GM23248 (cell line): ENCODE data around the gene FMR1. TPM values are rescaled to one million over a fixed set of nuclear protein-coding genes. Genes with fewer than 3 reads are reported as not detected.

Source experiments
- DNase-seq: peaks from one replicate; pipeline ENCODE4 v3.0.0-alpha.2; 2015
- H2AFZ ChIP-seq: fragments of 200-600 bp; sonication (generic); 2 replicates; pipeline ENCODE4 v1.6.1; 2016; ENCODE audit warnings: antibody characterized with exemption
- H3F3A ChIP-seq: fragments of 200-600 bp; sonication (generic); 2 replicates; pipeline ENCODE4 v1.6.1; 2016; ENCODE audit warnings: mild to moderate bottlenecking, antibody characterized with exemption, mixed run types; ENCODE audit not compliant: insufficient read depth
- H3K27ac ChIP-seq: fragments of 200-600 bp; sonication (generic); 2 replicates; pipeline ENCODE4 v1.5.1; 2016; ENCODE audit warnings: mild to moderate bottlenecking
- H3K27me3 ChIP-seq: fragments of 200-600 bp; sonication (generic); replicated peaks from 2 replicates; pipeline ENCODE4 v1.6.1; 2016; ENCODE audit warnings: mild to moderate bottlenecking; ENCODE audit not compliant: insufficient read depth
- H3K36me3 ChIP-seq: fragments of 200-600 bp; sonication (generic); 2 replicates; pipeline ENCODE4 v1.6.1; 2016; ENCODE audit warnings: low read depth, mild to moderate bottlenecking
- H3K4me1 ChIP-seq: fragments of 200-600 bp; sonication (generic); 2 replicates; pipeline ENCODE4 v1.6.1; 2016; ENCODE audit warnings: mild to moderate bottlenecking; ENCODE audit not compliant: insufficient read depth
- H3K4me2 ChIP-seq: fragments of 200-600 bp; sonication (generic); one replicate; pipeline ENCODE4 v1.6.1; 2016; ENCODE audit warnings: mild to moderate bottlenecking; ENCODE audit not compliant: unreplicated experiment
- H3K4me3 ChIP-seq: fragments of 200-600 bp; sonication (generic); 2 replicates; pipeline ENCODE4 v1.5.1; 2016; ENCODE audit warnings: mild to moderate bottlenecking
- H3K79me2 ChIP-seq: fragments of 200-600 bp; sonication (generic); 2 replicates; pipeline ENCODE4 v1.6.1; 2016; ENCODE audit warnings: mild to moderate bottlenecking; ENCODE audit not compliant: insufficient read depth
- H3K9ac ChIP-seq: fragments of 200-600 bp; sonication (generic); 2 replicates; pipeline ENCODE4 v1.6.1; 2016; ENCODE audit warnings: mild to moderate bottlenecking
- H3K9me2 ChIP-seq: fragments of 200-600 bp; sonication (generic); 2 replicates; pipeline ENCODE4 v1.6.1; 2016; ENCODE audit warnings: mixed run types, mild to moderate bottlenecking, moderate library complexity; ENCODE audit not compliant: insufficient read depth
- H3K9me3 ChIP-seq: fragments of 200-600 bp; sonication (generic); one replicate; pipeline ENCODE4 v1.6.1; 2017; ENCODE audit warnings: low read depth
- H4K20me1 ChIP-seq: fragments of 200-600 bp; sonication (generic); 2 replicates; pipeline ENCODE4 v1.6.0; 2016; ENCODE audit not compliant: insufficient read depth
- EZH2 ChIP-seq: fragments of 200-600 bp; sonication (generic); IDR thresholded peaks from 2 replicates; pipeline ENCODE4 v1.6.1; 2018; ENCODE audit warnings: antibody characterized with exemption, mild to moderate bottlenecking; ENCODE audit not compliant: insufficient read depth, poor library complexity, severe bottlenecking
- EZH2phosphoT487 ChIP-seq: fragments of 200-600 bp; sonication (generic); IDR thresholded peaks from 2 replicates; pipeline ENCODE4 v1.6.1; 2018; ENCODE audit warnings: antibody characterized with exemption, moderate library complexity, mild to moderate bottlenecking, low read depth; ENCODE audit not compliant: insufficient read depth
- WGBS, 2 experiments: methylation state at CpG; one replicate each; pipeline ENCODE4 v1.1.6; 2015 to 2017; ENCODE audit warnings: low lambda C conversion rate in 2 of 2, low coverage in 1 of 2; ENCODE audit errors: missing lambda C conversion rate in 2 of 2; 5-methylcytosine and 5-hydroxymethylcytosine counted together
- in situ Hi-C: fragments of 300-500 bp; cut with MboI; formaldehyde crosslinking; loops from 2 replicates; pipeline ENCODE4 v1.15.0; 2020
- polyA plus RNA-seq: library from polyadenylated mRNA; unstranded; fragments of >200 nt; fragmentation: Nextera tagmentation; extraction: Ambion mirVana; gene quantifications from 2 replicates; pipeline ENCODE4 v1.2.1, GENCODE V29; 2016
- total RNA-seq: library from RNA; depleted of rRNA; stranded (reverse); fragments of >200 nt; shearing (Covaris generic); gene quantifications from 2 replicates; pipeline ENCODE4 v1.2.3, GENCODE V29; 2014

Gene FMR1
- total and polyA plus RNA-seq, 2 experiments from 2014 or later, result 6.8 to 14.7 TPM

DNA sequence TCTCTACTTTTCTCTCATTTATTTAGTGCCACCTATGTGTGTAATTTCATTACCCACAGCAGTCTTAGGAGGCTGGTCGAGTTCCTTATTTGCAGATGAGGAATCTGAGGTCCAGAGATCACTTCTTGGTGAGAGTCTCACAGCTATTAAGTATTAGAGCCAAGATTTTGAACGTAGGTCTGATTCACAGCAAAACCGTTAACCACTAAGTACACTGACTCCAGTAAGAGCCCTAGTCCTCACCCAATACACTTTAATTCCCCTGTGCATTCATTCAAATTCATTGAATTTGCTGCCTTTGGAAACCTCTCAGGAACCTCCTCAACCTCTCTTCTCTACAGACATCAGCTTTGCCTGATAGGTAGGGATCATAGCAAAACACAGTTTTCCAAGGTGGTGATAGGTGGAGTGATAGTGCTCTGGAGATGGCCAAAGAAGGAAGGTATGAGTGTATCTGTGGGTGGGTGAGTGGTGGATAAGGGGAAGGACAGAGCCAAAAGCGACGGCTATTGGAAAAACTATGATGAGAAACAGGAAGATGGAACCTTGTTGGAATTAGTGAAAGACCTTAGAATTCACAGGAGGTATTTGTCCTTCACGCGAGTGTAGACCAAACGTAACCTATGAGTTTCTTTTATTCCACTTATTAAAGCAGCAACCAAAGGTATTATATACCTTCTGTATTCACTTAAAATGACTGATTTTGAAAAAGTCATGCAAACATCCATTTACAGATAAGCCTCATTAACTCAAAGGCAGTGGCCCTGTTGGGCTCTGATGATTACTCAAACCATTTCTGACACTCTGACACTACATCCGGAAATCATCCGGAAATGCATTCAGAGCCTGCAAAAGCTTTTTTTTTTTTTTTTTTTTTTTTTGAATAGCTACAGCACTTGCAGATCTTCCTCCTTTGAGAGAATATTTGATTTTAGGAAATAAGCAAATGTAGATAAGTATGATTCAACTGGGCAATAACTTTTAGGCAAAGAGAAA is 6.3 kb downstream of the FMR1 start:
- Histone ChIP-seq H3K36me3 (no peaks in the 10 kb centered on the region), H2AFZ (no peak overlapping the region), H3K27ac (no peak overlapping the region), H3F3A (no peaks in the 10 kb centered on the region; the same call in 1 of the 2 replicates), H3K9me2 (no peaks in the 10 kb centered on the region), H4K20me1 (peaks cover 3% of the 10 kb centered on the region), H3K4me1 (peaks cover 15% of the 10 kb centered on the region; the same call in 1 of the 2 replicates), H3K9me3 (no peaks in the 10 kb centered on the region), H3K79me2 (peaks cover 99% of the 10 kb centered on the region), H3K9ac (no peak overlapping the region), H3K4me2 (no peak overlapping the region), H3K27me3 (no peaks in the 10 kb centered on the region), H3K4me3 (no peak overlapping the region)
- WGBS, 2 experiments, result 61 to 65% methylated on average over 10 of the region's 10 CpGs
- TF ChIP-seq EZH2, result no peak
- TF ChIP-seq EZH2phosphoT487, result no peak
- in situ Hi-C loops, result no loop called here
- peak; percentile 55 for DNase-seq

DNA sequence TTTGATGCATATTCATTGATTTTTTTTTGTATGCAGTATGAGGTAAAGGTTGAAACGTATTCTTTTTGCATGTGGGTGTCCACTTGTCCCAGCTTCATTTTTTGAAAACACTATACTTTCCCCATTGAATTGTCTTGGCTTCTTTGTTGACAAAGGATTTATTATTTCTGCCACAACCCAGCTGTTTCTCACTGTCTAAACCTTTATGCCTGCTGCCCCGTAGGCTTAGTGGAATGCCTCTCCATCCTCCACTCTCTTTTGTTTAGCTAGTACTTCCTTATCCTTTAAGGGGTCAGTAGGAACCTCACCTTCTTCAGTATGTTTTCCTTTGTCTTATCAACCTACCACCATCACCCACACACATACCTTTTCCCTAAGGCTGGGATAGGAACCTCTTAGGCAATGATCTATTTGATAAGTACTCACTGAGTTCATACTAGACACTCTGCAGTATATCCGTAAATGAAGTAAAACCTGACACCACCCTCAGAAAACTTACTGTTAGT is 8.5 kb downstream of the FMR1 start:
- Histone ChIP-seq H3K4me3 (no peak overlapping the region), H2AFZ (no peak overlapping the region), H3K4me1 (0 out of 2 replicates have a peak, but pooled peaks cover 4% of the 10 kb centered on the region), H4K20me1 (no peaks in the 10 kb centered on the region; the same call in 1 of the 2 replicates), H3K4me2 (no peak overlapping the region), H3K9me3 (no peaks in the 10 kb centered on the region), H3K27ac (no peak overlapping the region), H3K36me3 (no peaks in the 10 kb centered on the region), H3K79me2 (peaks cover 83% of the 10 kb centered on the region), H3K9me2 (no peaks in the 10 kb centered on the region), H3F3A (no peaks in the 10 kb centered on the region), H3K9ac (no peak overlapping the region), H3K27me3 (no peaks in the 10 kb centered on the region)
- in situ Hi-C loops, result no loop called here
- 96 to 100% methylated on average over 3 of the region's 3 CpGs for whole genome bisulfite sequencing, 2 experiments
- no peak for DNase-seq
- TF ChIP-seq EZH2 (no peak), EZH2phosphoT487 (no peak)

DNA sequence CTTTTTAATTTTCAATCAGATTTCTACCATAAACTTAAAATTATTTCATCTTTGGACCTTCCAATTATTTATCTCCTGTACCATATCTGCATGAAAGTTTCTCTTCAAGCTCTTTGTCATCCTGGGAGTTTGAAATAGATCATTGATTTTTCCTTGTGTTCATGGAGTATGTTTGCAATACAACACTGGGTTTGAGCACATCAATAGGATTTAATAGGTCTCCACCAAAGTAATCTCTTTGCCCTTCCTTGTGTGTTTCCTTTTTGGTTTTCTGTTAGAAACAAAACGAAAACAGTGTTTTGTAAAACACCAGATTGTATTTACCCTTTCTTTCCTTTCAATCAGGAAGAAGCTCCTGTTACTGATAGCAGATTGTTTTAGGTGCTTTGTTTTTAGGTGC is 11.9 kb downstream of the FMR1 start:
- H3K9me2 ChIP-seq, result no peaks in the 10 kb centered on the region
- in situ Hi-C loops, result no loop called here
- H3K27me3 ChIP-seq, result no peaks in the 10 kb centered on the region
- H3K36me3 ChIP-seq, result no peaks in the 10 kb centered on the region
- H3F3A ChIP-seq, result no peaks in the 10 kb centered on the region
- H3K27ac ChIP-seq, result no peak overlapping the region
- no peak overlapping the region for H3K9ac ChIP-seq
- H3K9me3 ChIP-seq, result no peaks in the 10 kb centered on the region
- no peaks in the 10 kb centered on the region; the same call in 1 of the 2 replicates for H4K20me1 ChIP-seq
- H3K79me2 ChIP-seq, result peaks cover 58% of the 10 kb centered on the region
- H3K4me1 ChIP-seq, result no peaks in the 10 kb centered on the region
- no peak overlapping the region for H3K4me3 ChIP-seq
- WGBS, 2 experiments, result 94 to 100% methylated on average over 1 of the region's 1 CpG
- no peak for TF ChIP-seq EZH2
- no peak for DNase-seq
- no peak overlapping the region for H3K4me2 ChIP-seq
- H2AFZ ChIP-seq, result no peak overlapping the region

DNA sequence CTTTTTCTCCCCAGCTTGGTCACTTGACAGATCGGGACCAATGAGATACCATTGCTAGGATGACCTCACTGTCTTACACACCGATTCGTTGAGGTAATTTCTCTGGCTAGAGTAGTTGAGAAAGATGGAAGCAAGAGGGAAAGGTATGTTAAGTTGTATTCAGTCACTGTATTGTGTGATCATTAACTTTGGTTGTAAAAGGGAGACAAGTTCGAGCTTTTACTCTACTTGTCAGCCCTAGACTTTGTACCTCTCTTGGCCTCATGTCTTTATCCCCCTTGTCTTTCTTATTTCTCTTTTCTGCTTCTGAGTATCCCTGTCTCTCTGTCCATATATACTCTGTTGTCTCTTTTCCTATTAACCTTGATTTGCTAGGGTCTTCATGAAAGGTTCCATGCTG is 15.5 kb downstream of the FMR1 start:
- no peak overlapping the region for H3K4me2 ChIP-seq
- no peak overlapping the region for H3K4me3 ChIP-seq
- H3K79me2 ChIP-seq, result peaks cover 22% of the 10 kb centered on the region
- H3K27ac ChIP-seq, result no peak overlapping the region
- H4K20me1 ChIP-seq, result no peaks in the 10 kb centered on the region
- H3K9me3 ChIP-seq, result no peaks in the 10 kb centered on the region
- no peak overlapping the region for H2AFZ ChIP-seq
- WGBS, 2 experiments, result 97 to 98% methylated on average over 4 of the region's 4 CpGs
- TF ChIP-seq EZH2 (no peak), EZH2phosphoT487 (no peak)
- in situ Hi-C loops, result no loop called here
- no peaks in the 10 kb centered on the region for H3K4me1 ChIP-seq
- no peaks in the 10 kb centered on the region for H3F3A ChIP-seq
- DNase-seq, result no peak
- H3K9ac ChIP-seq, result no peak overlapping the region
- no peaks in the 10 kb centered on the region for H3K9me2 ChIP-seq
- no peaks in the 10 kb centered on the region; the same call in 1 of the 2 replicates for H3K36me3 ChIP-seq
- no peaks in the 10 kb centered on the region for H3K27me3 ChIP-seq
